ENCODE data around the gene AAGAB.

Gene AAGAB

DNA sequence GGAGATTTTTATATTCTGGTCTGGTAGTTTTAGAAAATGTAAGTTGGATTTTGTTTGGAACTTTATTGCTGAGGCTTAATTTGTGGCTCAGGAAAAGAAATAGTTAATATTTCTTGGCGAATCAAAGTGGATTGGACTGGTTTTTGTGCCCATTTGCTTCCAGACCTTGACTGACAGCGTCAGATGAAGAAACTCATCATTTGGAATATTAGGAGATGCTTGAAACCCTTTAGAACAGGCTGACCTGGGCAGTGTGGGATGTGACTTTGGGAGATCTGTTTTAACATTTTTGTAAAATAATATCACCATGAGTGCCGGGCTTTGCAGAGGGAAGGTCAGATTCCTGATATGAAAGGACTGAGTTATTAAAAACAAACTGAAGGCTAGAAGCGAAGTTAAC, 83.0 kb downstream of the AAGAB start:
- no peak for TF ChIP-seq CTCF (IDR thresholded peaks at IDR 0.05)

GRCh38 chr15:67170143-67170925, 84.1 kb downstream of the AAGAB start:
- no peak for TF ChIP-seq CTCF (IDR thresholded peaks at IDR 0.05)

DNA sequence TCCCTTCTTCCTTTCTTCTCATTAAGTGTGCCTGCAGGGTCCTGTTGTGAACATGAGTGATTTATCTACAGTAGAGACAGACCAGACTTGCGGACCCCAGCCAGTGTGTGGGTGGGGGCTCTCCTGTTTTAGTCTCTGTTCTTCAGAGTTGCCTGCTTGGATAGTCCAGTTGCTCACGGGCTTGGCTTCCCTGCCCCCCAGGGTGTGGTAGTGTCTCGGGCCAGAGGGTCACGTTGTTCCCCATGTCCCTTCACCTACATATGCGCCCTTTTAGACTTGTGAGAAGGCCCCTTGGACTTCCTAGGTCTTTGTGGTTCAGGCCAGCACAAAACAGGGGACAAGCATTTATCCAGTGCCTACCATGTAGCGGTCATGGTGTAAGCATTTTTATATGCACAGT, 85.8 kb downstream of the AAGAB start:
- TF ChIP-seq CTCF (IDR thresholded peaks at IDR 0.05): no peak

DNA sequence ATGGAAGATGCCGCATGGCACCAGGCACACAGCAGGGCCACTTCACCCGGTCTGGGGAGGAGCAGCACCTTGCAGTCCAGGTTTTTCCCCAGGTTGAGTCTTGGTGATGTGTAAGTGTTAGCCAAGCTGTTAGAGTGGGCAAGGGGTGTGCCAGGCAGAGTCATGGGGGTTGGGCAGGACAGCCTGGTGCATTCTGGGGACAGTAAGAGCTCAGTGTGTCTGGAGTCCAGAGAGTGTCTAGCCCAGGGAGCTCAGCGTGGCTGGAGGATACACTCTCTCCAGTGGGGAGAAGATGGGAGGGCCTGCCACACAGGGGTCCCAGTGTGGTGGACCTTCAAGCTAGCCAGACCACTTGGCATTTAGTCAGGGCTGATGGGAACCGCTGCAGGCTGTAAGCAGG, 87.4 kb downstream of the AAGAB start:
- TF ChIP-seq CTCF (IDR thresholded peaks at IDR 0.05): no peak

DNA sequence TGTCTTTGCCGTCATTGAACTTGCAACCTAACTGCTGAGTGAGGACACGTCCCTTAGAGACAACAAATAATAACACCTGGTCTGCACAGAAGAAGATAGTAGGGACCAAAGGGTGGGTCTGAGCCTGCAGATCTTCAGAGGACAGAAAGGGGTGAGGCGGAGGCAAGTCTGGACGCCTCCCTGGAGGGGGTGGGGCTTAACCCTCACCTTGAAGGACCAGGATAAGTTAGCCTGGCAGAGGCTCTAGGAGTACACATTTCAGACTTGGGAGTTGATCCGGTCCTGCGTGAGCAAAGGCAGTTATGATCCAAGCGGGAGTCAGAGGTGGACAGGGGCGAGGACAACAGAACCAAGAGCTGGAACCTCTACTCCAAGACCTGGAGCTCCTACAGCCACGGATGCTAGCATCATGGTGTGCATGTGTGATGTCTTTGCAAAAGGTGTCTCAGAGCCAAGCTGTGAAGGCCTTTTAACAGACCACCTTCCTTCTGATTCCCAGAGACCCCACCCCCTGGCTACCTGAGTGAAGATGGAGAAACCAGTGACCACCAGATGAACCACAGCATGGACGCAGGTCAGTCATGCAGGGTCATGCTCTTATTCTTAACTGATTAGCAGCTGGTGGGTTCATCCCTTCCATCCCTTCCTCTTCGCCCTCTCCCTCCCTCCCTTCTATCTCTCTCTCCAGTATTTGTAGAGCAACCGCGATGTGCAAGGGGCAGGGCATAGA, 88.0 kb downstream of the AAGAB start:
- no peak for TF ChIP-seq CTCF (IDR thresholded peaks at IDR 0.05)

DNA sequence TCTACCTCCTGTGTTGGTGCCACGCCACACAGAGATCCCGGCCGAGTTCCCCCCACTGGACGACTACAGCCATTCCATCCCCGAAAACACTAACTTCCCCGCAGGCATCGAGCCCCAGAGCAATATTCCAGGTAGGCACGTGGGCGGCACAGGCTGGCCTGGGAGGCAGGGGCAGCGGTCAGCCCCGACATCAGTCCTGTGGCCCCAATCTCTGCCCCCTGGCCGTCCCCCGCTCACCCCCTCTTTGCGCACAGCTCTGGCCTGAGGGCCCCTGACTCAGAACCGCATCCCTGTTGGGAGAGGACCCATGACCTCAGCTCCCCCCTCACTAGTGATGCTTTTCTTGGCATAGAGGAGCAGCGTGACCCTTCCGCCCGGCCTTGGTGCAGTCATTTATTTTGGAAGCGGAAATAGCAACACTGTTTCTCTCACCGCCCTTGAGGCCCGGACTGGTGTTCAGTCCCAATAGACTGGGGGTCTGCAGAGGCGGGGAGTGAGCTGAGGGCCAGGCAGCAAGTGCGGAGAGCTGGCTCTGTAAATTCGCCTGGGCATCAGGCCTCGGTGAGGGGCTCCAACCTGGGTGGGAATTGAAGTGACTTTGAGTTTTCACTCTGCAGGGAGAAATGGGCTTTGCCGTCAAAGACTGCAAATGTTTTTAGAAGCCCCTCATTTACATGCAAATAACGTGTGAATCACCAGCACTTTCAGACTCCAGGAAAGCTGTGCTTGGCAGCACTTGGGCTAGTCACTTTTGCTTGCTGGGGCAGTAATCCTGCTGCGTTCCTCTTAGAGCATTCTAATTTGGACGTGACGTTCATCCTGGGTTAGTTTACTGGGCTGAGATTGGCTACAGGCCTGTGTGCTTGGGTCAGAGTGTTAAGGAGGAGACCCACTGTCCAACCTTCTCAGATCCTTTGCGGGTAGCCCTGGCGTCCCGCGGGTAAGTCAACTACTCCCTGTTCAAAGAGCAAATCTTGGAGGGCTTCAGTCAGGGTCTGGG, 88.9 kb downstream of the AAGAB start:
- TF ChIP-seq CTCF (IDR thresholded peaks at IDR 0.05): no peak

DNA sequence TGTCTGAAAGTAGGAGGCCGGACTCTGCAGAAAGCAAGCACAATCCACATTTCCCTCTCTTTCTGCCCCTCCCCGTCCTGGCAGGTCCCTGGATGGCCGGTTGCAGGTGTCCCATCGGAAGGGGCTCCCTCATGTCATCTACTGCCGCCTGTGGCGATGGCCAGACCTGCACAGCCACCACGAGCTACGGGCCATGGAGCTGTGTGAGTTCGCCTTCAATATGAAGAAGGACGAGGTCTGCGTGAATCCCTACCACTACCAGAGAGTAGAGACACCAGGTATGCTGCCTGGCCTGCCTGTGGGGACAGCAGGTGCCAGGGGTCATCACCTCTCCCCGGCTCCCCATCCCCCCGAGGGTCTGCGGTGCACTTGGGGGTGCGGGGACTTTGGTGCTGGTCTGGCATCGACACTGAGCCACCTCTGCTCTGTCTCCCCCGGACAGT, 89.6 kb downstream of the AAGAB start:
- TF ChIP-seq CTCF (IDR thresholded peaks at IDR 0.05): no peak

All from LNCAP (cell line).